Activated T-cell treated with anti-CD3 and anti-CD28 coated beads, Interleukin-2, amount 50 U/mL, for 72 hours (primary cell): ENCODE data around the gene AP1S2. TPM values are rescaled to one million over a fixed set of nuclear protein-coding genes. Genes with fewer than 3 reads are reported as not detected.

Source experiments
- ATAC-seq, 2 donors: fragments of 150-1000 bp; cut with Tn5 transposase; replicated peaks in 1 of 2; 2 replicates each; pipeline ENCODE4 v1.10.0; 2021; ENCODE audit warnings: moderate library complexity in 2 of 2, mild to moderate bottlenecking in 1 of 2
- DNase-seq, 2 donors: peaks; one replicate each; pipeline ENCODE4 v3.0.0; 2021 to 2022; ENCODE audit warnings: mixed read lengths in 1 of 2
- H3K27ac Mint-ChIP-seq: one replicate; pipeline ENCODE4 v1.8.0; 2022; ENCODE audit warnings: mild to moderate bottlenecking, moderate library complexity, mixed read lengths
- H3K27me3 Mint-ChIP-seq: one replicate; pipeline ENCODE4 v1.8.0; 2022; ENCODE audit warnings: low read depth, mixed read lengths
- H3K36me3 Mint-ChIP-seq, 2 donors: one replicate each; pipeline ENCODE4 v1.8.0; 2022; ENCODE audit warnings: mixed read lengths in 2 of 2, mild to moderate bottlenecking in 1 of 2; ENCODE audit not compliant: insufficient read depth in 2 of 2
- H3K4me1 Mint-ChIP-seq: one replicate; pipeline ENCODE4 v1.8.0; 2022; ENCODE audit warnings: low read depth, mixed read lengths
- H3K4me3 Mint-ChIP-seq, 2 donors: one replicate each; pipeline ENCODE4 v1.8.0; 2022; ENCODE audit warnings: mild to moderate bottlenecking in 2 of 2, mixed read lengths in 2 of 2, moderate library complexity in 2 of 2
- H3K9me3 Mint-ChIP-seq, 2 donors: one replicate each; pipeline ENCODE4 v1.8.0; 2022; ENCODE audit warnings: mixed read lengths in 2 of 2
- total RNA-seq, 2 donors: library from RNA; stranded (reverse); gene quantifications; one replicate each; pipeline ENCODE4 v1.2.3, GENCODE V29; 2022

Gene AP1S2
- total RNA-seq, 2 donors from 2014 or later: 33.3 to 43.6 TPM

DNA sequence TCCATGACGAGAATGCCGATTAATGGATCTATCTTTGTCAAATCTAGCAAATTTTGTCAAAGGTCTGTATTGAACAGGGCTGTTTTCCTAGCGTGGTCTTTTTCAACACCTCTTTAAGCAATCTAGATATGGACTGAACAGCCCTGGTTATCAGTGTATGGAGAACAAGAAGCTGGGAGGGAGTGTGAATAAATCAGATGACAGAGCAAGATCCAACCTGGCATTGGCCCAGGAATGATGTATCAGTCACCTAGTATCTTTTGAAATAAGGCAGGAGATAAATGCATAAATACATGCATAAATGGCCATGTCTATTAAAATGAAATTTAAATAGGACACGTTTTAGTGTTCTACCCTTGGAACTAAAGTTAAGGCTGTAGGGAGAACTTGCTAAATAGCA, 15.7 kb upstream of the AP1S2 start:
- Mint-ChIP-seq H3K4me3 (no peak overlapping the region), H3K27ac (no peak overlapping the region), H3K27me3 (peaks cover 21% of the 10 kb centered on the region), H3K9me3 (no peaks in the 10 kb centered on the region), H3K36me3 (no peaks in the 10 kb centered on the region), H3K4me1 (no peaks in the 10 kb centered on the region)
- DNase-seq (no peak), ATAC-seq (no peak)

DNA sequence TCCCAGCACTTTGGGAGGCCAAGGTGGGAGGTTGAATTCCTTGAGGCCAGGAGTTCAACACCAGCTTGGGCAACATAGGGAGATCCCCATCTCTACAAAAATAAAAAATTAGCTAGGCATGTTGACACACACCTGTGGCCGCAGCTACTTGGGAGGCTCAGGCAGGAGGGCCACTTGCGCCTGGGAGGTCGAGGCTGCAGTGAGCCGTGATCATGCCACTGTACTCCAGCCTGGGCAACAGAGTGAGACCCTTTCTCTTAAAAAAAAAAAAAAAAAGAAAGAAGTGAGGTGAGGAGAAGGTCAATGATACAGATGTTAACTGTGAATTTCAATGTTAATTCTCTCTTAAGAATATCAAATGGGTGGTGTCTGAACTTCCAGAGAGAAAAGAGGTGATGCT, 15.1 kb upstream of the AP1S2 start:
- DNase-seq (no peak), ATAC-seq (no peak)
- no peaks in the 10 kb centered on the region for H3K36me3 Mint-ChIP-seq
- no peak overlapping the region for H3K27ac Mint-ChIP-seq
- H3K4me1 Mint-ChIP-seq: no peaks in the 10 kb centered on the region
- peaks cover 16% of the 10 kb centered on the region for H3K27me3 Mint-ChIP-seq
- no peaks in the 10 kb centered on the region for H3K9me3 Mint-ChIP-seq
- H3K4me3 Mint-ChIP-seq: no peak overlapping the region

GRCh38 chrX:15866147-15866546, 11.5 kb upstream of the AP1S2 start:
- Mint-ChIP-seq H3K4me1 (no peaks in the 10 kb centered on the region), H3K27me3 (peaks cover 20% of the 10 kb centered on the region), H3K4me3 (no peak overlapping the region), H3K27ac (no peak overlapping the region), H3K9me3 (no peaks in the 10 kb centered on the region), H3K36me3 (no peaks in the 10 kb centered on the region)
- ATAC-seq: no peak
- DNase-seq: no peak

DNA sequence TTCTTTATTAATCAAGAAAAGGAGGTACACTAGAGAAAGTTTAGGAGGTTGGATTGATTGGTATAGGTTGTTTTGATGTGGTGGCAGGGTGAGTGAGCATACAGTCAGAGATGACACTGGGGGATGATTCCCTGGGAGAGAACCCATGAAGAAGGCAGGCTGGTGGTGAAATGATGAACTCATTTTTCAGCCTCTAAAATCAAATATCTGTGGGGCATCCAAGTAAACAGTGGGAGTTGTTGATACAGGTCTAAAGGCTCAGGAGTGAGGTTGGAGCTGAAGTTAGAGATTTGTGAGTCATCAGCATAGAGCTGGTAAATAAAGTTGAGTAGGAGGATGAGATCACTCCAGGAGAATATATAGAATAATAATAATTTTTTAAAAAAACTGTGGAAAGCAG, 10.0 kb upstream of the AP1S2 start:
- peaks cover 18% of the 10 kb centered on the region for H3K27me3 Mint-ChIP-seq
- ATAC-seq: no peak
- no peak overlapping the region for H3K27ac Mint-ChIP-seq
- no peak overlapping the region for H3K4me3 Mint-ChIP-seq
- H3K9me3 Mint-ChIP-seq: no peaks in the 10 kb centered on the region
- no peaks in the 10 kb centered on the region for H3K4me1 Mint-ChIP-seq
- no peaks in the 10 kb centered on the region for H3K36me3 Mint-ChIP-seq
- DNase-seq: no peak

DNA sequence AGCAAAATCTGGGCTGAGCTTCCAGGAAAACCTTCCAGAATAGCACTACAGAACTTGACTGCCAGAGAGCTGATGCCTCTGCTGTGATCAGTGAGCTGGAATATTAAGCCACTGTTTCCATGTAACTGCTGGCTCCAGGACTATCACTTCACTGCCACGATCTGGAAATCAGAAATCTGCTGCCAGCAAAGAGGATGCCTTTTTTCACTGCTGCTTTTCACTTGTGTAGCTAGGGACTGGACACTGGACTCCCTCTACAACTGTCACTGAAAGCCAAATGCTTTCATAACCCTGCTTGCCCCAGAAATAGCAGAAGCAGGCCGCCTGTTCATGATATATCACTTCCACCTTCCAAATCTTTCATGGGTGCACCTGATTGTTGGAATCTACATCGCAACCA, 9.4 kb upstream of the AP1S2 start:
- H3K4me1 Mint-ChIP-seq: no peaks in the 10 kb centered on the region
- peaks cover 18% of the 10 kb centered on the region for H3K27me3 Mint-ChIP-seq
- DNase-seq: no peak
- ATAC-seq: no peak
- no peaks in the 10 kb centered on the region for H3K36me3 Mint-ChIP-seq
- no peak overlapping the region for H3K4me3 Mint-ChIP-seq
- H3K9me3 Mint-ChIP-seq: no peaks in the 10 kb centered on the region
- no peak overlapping the region for H3K27ac Mint-ChIP-seq

DNA sequence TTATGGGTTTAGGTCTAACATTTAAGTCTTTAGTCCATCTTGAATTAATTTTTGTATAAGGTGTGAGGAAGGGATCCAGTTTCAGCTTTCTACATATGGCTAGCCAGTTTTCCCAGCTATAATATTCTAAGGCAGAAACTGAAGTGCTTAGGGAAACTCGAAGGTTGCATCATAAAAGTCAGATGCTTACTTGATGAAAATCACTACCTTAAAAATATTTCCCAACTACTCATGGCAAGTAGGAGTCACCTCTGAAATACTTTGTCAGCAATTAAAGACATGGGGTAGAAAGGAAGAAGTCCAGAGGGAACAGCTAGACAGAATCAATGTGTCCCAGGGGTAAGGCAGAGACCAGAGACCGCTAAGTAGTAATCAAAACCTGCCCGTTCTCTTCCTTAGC, 6.3 kb upstream of the AP1S2 start:
- DNase-seq (no peak), ATAC-seq (no peak)
- no peaks in the 10 kb centered on the region for H3K9me3 Mint-ChIP-seq

DNA sequence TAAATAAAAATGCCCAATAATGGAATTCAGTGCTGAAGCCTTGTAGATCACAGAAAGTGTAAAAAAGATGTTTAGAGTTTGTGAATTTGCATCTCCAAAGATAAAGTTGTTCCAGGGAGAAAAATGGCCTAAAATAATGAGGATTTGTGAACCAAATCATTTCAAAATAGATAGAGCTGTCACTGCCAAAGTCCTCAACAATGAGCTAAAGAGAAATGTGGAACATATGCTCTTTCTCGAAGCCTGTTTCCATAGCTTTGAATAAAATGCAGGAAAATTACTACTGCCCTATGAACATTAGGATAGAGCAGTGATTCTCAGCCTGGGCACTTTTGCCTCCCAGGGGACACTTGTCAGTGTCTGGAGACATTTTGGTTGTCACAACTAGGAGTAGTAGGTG, 3.4 kb upstream of the AP1S2 start:
- ATAC-seq: no peak
- Mint-ChIP-seq H3K27ac (no peak overlapping the region), H3K9me3 (no peaks in the 10 kb centered on the region), H3K4me1 (peaks cover 18% of the 10 kb centered on the region), H3K4me3 (no peak overlapping the region), H3K36me3 (no peaks in the 10 kb centered on the region), H3K27me3 (peaks cover 18% of the 10 kb centered on the region)
- DNase-seq: no peak

More for the DNA sequence above, 6.3 kb upstream of the AP1S2 start:
- H3K27me3 Mint-ChIP-seq: peaks cover 18% of the 10 kb centered on the region
- H3K4me3 Mint-ChIP-seq: no peak overlapping the region
- no peaks in the 10 kb centered on the region for H3K36me3 Mint-ChIP-seq
- H3K4me1 Mint-ChIP-seq: peaks cover 6% of the 10 kb centered on the region
- H3K27ac Mint-ChIP-seq: no peak overlapping the region

DNA sequence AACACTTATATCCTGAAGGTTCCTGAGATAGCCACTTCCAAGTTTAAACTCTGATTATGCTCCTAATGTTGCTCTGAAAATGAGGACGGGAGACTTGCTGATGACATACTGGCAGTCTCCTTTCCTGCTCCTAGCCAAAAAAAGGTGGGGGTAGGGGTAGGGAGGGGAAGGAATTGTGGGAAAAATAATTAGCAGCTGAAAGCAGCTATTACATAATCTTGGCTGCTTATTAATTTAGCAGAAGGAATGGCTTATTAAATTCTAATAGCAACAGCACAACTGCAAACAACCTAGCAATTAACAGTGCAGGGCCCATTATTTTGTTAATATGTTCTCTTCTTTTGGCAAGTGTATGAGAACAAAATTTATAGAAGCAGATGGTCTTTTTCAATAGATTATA, 2.0 kb upstream of the AP1S2 start:
- DNase-seq (no peak), ATAC-seq (no peak)
- Mint-ChIP-seq H3K27ac (no peak overlapping the region), H3K36me3 (no peaks in the 10 kb centered on the region), H3K4me3 (peak overlapping the region; percentile 15 to 46), H3K9me3 (no peaks in the 10 kb centered on the region), H3K27me3 (peaks cover 17% of the 10 kb centered on the region), H3K4me1 (peaks cover 23% of the 10 kb centered on the region)

GRCh38 chrX:15856222-15856587, 1.6 kb upstream of the AP1S2 start:
- H3K4me1 Mint-ChIP-seq: peaks cover 24% of the 10 kb centered on the region
- H3K4me3 Mint-ChIP-seq: peak overlapping the region; percentile 15 to 46
- no peak overlapping the region for H3K27ac Mint-ChIP-seq
- H3K9me3 Mint-ChIP-seq: no peaks in the 10 kb centered on the region
- DNase-seq (no peak), ATAC-seq (no peak)
- H3K27me3 Mint-ChIP-seq: peaks cover 12% of the 10 kb centered on the region
- peaks cover 0 to 2% of the 10 kb centered on the region in 2 donors for H3K36me3 Mint-ChIP-seq

DNA sequence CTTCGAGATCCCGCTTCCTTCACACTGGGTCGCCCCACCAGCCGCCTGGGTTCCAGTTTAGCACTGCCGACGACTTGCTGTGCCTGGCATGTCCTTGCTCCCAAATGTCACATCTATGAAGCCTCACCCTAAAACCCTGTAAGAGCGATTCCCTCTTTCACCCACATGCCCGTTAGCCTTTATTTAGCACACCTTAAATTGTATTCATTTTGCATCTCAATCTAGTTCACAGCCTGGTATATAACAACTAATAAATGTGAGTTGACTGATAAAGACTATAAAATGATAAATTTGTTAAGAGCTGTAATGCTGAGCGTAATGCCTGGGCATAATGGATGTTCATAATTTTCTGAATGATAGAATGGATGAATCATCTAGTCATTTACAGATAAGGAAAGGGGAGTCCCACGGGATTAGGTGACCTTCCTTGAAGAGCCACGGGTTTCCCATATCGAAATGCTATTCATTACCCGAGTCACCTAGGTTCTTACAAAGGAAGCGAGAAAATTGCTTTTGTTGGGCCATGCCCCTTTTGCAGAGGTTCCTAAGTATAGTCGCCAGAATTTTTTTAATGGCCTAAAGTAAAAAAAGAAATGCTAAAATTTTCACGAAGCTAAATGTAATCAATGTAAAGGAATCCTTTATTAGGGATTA, 1.1 kb upstream of the AP1S2 start:
- H3K4me3 Mint-ChIP-seq: peak overlapping the region; percentile 96
- H3K4me1 Mint-ChIP-seq: peaks cover 29% of the 10 kb centered on the region
- peaks cover 7% of the 10 kb centered on the region for H3K27me3 Mint-ChIP-seq
- ATAC-seq (no peak), DNase-seq (no peak)
- peaks cover 0 to 6% of the 10 kb centered on the region in 2 donors for H3K36me3 Mint-ChIP-seq
- no peaks in the 10 kb centered on the region for H3K9me3 Mint-ChIP-seq
- H3K27ac Mint-ChIP-seq: peak overlapping the region; percentile 96

- Mint-ChIP-seq H3K4me3 (peak overlapping the region; percentile 74 to 77), H3K9me3 (no peaks in the 10 kb centered on the region), H3K36me3 (peaks cover 0 to 12% of the 10 kb centered on the region in 2 donors), H3K27me3 (peaks cover 6% of the 10 kb centered on the region), H3K27ac (no peak overlapping the region), H3K4me1 (peaks cover 30% of the 10 kb centered on the region)
- DNase-seq (peak; percentile 57 to 61), ATAC-seq (peak; percentile 30 to 46)
Observed at GRCh38 chrX:15854080-15854655, 445 bp downstream of the AP1S2 start.

GRCh38 chrX:15853586-15854079, 980 bp downstream of the AP1S2 start:
- DNase-seq: no peak
- H3K27ac Mint-ChIP-seq: no peak overlapping the region

GRCh38 chrX:15849555-15849954, 5.1 kb downstream of the AP1S2 start:
- H3K4me3 Mint-ChIP-seq: no peak overlapping the region
- ATAC-seq: no peak
- H3K36me3 Mint-ChIP-seq: peaks cover under 1 to 22% of the 10 kb centered on the region in 2 donors
- peaks cover 21% of the 10 kb centered on the region for H3K4me1 Mint-ChIP-seq
- no peaks in the 10 kb centered on the region for H3K9me3 Mint-ChIP-seq
- no peak for DNase-seq
- no peaks in the 10 kb centered on the region for H3K27me3 Mint-ChIP-seq
- H3K27ac Mint-ChIP-seq: no peak overlapping the region

More at GRCh38 chrX:15853586-15854079, 980 bp downstream of the AP1S2 start:
- Mint-ChIP-seq H3K36me3 (peaks cover 0 to 12% of the 10 kb centered on the region in 2 donors), H3K9me3 (no peaks in the 10 kb centered on the region), H3K4me1 (peaks cover 30% of the 10 kb centered on the region), H3K4me3 (peak overlapping the region; percentile 74 to 77), H3K27me3 (peaks cover 4% of the 10 kb centered on the region)
- no peak for ATAC-seq

DNA sequence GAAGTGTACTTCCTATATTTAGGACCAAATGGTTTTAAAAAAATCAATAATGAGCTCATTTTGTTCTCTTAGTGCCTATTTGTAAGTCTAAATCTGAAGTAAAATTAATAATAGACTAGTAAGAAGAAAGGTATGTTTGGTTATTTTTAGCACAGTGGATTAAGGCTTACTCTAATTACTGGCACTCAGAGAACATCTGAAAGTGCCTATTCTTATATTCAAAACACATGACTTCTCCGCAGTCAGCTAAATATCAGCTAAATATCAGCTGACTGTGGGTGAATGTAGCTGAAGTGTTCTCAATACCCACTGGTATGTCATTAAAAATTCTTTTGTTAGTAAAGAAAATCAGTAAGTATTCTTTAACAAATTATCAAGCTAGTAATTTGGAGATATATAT, 6.0 kb downstream of the AP1S2 start:
- Mint-ChIP-seq H3K27me3 (no peaks in the 10 kb centered on the region), H3K4me3 (no peak overlapping the region), H3K36me3 (peaks cover 2 to 26% of the 10 kb centered on the region in 2 donors), H3K9me3 (no peaks in the 10 kb centered on the region), H3K4me1 (peaks cover 21% of the 10 kb centered on the region), H3K27ac (no peak overlapping the region)
- DNase-seq (no peak), ATAC-seq (no peak)
